Gastroesophageal sphincter (tissue), 4 donors: ENCODE data around the gene GRHPR. TPM values are rescaled to one million over a fixed set of nuclear protein-coding genes. Genes with fewer than 3 reads are reported as not detected.

ENCODE experiments used
- ATAC-seq: fragments of 150-250 bp; one replicate; pipeline ENCODE4 v1.9.1; 2016; ENCODE audit warnings: mild to moderate bottlenecking, moderate library complexity
- H3K27ac ChIP-seq, 4 donors: fragments of 200-600 bp; sonication (generic) in 3 of 4; 1 replicate in 3 of 4; 2 replicates in 1 of 4; pipeline ENCODE4 v1.5.1; 2016 to 2019
- H3K27me3 ChIP-seq: fragments of 200-600 bp; sonication (generic); one replicate; pipeline ENCODE4 v1.5.1; 2019
- H3K36me3 ChIP-seq, 2 donors: fragments of 200-600 bp; sonication (generic); one replicate each; pipeline ENCODE4 v1.5.1; 2019; ENCODE audit warnings: control low read depth in 1 of 2
- H3K4me1 ChIP-seq, 3 donors: fragments of 200-600 bp; sonication (generic); 1 replicate in 2 of 3; 2 replicates in 1 of 3; pipeline ENCODE4 v1.5.1; 2016 to 2019; ENCODE audit warnings: control low read depth in 2 of 3
- H3K4me3 ChIP-seq, 2 donors: fragments of 200-600 bp; sonication (generic); one replicate each; pipeline ENCODE4 v1.5.1; 2019; ENCODE audit warnings: mild to moderate bottlenecking in 1 of 2, moderate library complexity in 1 of 2
- H3K9me3 ChIP-seq, 3 donors: fragments of 200-600 bp; sonication (generic); one replicate each; pipeline ENCODE4 v1.5.1; 2017 to 2019; ENCODE audit warnings: control low read depth in 2 of 3
- EP300 ChIP-seq: sonication (generic); formaldehyde crosslinking; IDR thresholded peaks from one replicate; pipeline ENCODE4 v1.6.1; 2017; ENCODE audit warnings: antibody characterized with exemption, mild to moderate bottlenecking
- POLR2A ChIP-seq, 2 donors: fragments of 450-650 bp; IDR thresholded peaks; one replicate each; pipeline ENCODE4 v1.6.1; 2017; ENCODE audit warnings: antibody characterized with exemption in 2 of 2, mild to moderate bottlenecking in 2 of 2, moderate library complexity in 1 of 2
- POLR2AphosphoS5 ChIP-seq: sonication (generic); formaldehyde crosslinking; IDR thresholded peaks from one replicate; pipeline ENCODE4 v1.6.1; 2017; ENCODE audit warnings: antibody characterized with exemption
- WGBS, 2 donors: methylation state at CpG; one replicate each; pipeline ENCODE4 v1.1.5; 2018; ENCODE audit warnings: low coverage in 1 of 2; 5-methylcytosine and 5-hydroxymethylcytosine counted together
- total RNA-seq, 4 donors: library from RNA; depleted of rRNA; stranded (reverse); fragments of >200 nt; gene quantifications; one replicate each; pipeline ENCODE4 v1.1.0, GENCODE V29; 2016
- TF ChIP-seq, protein P1 (sequence below), 4 experiments: fragments of 200-600 bp in 2 of 4; fragments of 450-650 bp in 2 of 4; sonication (generic) in 1 of 4; IDR thresholded peaks; one replicate each; pipeline ENCODE4 v1.5.1; 2017 to 2019; ENCODE audit warnings: antibody characterized with exemption in 4 of 4, mild to moderate bottlenecking in 2 of 4, moderate library complexity in 2 of 4

The GRHPR gene
- total RNA-seq, 4 donors from 2014 or later, result 119 to 144 (median 134) TPM

DNA sequence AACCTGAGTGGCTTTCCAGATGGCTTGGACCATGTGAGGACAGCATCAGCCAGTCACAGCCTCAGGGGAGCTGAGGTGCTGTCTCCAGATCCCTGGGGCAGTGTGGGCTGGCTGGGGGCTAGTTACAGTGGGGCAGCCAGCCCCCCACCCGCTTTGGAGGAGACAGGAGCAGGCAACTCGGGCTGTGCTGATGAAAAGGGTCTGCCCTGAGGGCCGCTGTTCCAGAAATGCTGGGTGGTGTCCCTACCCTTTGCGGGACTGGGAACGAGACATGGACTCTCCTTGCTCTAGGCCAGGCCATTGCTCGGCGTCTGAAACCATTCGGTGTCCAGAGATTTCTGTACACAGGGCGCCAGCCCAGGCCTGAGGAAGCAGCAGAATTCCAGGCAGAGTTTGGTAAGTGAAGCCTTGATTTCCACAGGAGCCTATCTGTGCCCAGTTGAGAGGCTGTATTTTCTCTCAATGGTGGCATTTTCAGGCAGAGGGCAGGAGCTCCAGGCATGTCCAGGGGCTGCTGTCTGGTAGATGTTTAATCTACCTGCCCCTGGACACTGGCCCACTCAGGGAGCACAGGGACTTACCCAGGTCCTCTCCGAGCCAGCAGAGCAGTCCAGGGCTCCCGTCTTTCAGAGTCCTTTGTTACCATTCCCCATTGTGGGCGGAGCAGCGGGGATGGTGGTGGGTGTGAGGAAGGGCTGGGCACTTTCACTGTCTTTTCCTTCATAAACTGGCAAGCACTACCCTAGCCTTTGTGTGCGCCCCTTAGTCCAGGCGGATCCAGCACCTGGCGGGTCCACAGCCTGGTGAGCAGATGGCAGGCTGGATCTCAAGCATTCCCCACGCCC lies 7.2 kb downstream of the GRHPR start:
- ATAC-seq, result no peak
- 60 to 88% methylated on average over 1 to 4 of the region's 17 CpGs for WGBS, 2 donors

DNA sequence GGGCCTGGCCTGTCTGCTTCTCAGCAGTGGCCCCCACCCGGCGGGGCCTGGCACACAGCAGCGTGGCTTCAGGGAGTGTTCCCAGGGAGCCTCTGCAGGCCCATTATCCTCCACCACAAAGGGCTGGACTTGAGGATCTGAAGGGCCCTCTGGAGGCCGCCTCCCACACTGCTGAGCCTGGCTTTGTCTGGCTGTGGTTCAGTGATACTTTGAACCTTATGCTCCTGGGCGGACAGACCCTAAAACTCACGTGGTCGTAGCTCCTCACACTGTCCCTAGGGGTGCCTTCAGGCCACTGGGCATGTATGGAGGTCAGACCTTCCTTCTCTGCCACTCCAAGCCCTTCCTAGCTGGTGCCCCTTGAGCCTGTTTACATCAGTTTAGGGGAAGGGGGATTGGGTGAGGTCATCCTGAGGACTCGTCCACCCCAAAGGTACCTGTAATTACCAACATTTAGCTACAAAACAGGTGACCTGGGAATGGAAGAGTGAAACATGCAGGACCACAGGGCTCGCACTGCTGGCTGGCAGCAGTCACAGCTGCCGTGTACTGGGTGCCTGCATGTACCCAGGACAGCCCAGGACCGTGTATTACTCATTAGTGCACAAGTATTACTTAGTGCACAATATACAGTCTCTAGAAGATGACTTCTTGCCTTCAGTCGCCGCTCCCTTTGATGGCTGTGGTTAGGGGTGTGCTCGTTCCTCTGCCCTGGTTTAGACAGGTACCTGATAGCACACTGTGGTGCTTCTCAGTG lies 8.5 kb downstream of the GRHPR start:
- Histone ChIP-seq H3K27ac (no peak overlapping the region), H3K27me3 (no peaks in the 10 kb centered on the region), H3K36me3 (peaks cover 0 to 90% of the 10 kb centered on the region in 2 donors), H3K9me3 (no peaks in the 10 kb centered on the region), H3K4me1 (peaks cover 0 to 24% (median 0%) of the 10 kb centered on the region in 3 donors), H3K4me3 (no peak overlapping the region)
- ATAC-seq, result no peak
- WGBS, 2 donors, result 73 to 89% methylated on average over 5 to 6 of the region's 14 CpGs
- TF ChIP-seq POLR2AphosphoS5, result no peak
- TF ChIP-seq EP300, result no peak
- no peak for TF ChIP-seq POLR2A (IDR thresholded peaks at IDR 0.05)
- TF ChIP-seq, protein P1, sequence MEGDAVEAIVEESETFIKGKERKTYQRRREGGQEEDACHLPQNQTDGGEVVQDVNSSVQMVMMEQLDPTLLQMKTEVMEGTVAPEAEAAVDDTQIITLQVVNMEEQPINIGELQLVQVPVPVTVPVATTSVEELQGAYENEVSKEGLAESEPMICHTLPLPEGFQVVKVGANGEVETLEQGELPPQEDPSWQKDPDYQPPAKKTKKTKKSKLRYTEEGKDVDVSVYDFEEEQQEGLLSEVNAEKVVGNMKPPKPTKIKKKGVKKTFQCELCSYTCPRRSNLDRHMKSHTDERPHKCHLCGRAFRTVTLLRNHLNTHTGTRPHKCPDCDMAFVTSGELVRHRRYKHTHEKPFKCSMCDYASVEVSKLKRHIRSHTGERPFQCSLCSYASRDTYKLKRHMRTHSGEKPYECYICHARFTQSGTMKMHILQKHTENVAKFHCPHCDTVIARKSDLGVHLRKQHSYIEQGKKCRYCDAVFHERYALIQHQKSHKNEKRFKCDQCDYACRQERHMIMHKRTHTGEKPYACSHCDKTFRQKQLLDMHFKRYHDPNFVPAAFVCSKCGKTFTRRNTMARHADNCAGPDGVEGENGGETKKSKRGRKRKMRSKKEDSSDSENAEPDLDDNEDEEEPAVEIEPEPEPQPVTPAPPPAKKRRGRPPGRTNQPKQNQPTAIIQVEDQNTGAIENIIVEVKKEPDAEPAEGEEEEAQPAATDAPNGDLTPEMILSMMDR (IDR thresholded peaks at IDR 0.05), result no peak

More for the DNA sequence above, 7.2 kb downstream of the GRHPR start:
- H3K4me1 ChIP-seq, result peaks cover 0 to 34% (median 8%) of the 10 kb centered on the region in 3 donors
- H3K27me3 ChIP-seq, result no peaks in the 10 kb centered on the region
- TF ChIP-seq EP300 (no peak), POLR2A (IDR thresholded peaks at IDR 0.05) (no peak), POLR2AphosphoS5 (no peak)
- TF ChIP-seq, protein P1 (IDR thresholded peaks at IDR 0.05), result no peak
- H3K9me3 ChIP-seq, result no peaks in the 10 kb centered on the region
- H3K4me3 ChIP-seq, result no peak overlapping the region
- no peak overlapping the region for H3K27ac ChIP-seq
- H3K36me3 ChIP-seq, result peaks cover 0 to 88% of the 10 kb centered on the region in 2 donors

DNA sequence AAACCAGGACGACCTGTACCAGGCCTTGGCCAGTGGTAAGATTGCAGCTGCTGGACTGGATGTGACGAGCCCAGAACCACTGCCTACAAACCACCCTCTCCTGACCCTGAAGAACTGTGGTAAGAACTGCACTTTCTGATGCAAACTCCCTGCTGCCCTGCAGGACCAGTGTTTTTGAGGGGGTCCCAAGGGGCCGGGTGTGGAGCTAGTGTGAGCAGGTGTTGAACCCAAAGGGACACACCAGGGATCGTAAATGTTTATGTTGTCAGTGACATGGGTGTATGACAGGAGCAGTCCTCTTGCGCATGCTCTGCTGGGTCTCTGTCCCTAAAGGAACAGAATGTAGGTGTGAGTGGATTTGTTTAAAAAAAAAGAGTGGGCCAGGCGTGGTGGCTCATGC lies 9.5 kb downstream of the GRHPR start:
- no peak overlapping the region for H3K4me3 ChIP-seq
- H3K9me3 ChIP-seq, result no peaks in the 10 kb centered on the region
- peaks cover 0 to 24% (median 0%) of the 10 kb centered on the region in 3 donors for H3K4me1 ChIP-seq
- peaks cover 0 to 90% of the 10 kb centered on the region in 2 donors for H3K36me3 ChIP-seq
- no peaks in the 10 kb centered on the region for H3K27me3 ChIP-seq
- TF ChIP-seq EP300, result no peak
- TF ChIP-seq POLR2AphosphoS5, result no peak
- ATAC-seq, result no peak
- H3K27ac ChIP-seq, result peak overlapping the region in 1 of 4 donors; percentile 43
- WGBS, 2 donors, result 71% methylated on average over 1 of the region's 6 CpGs; no CpG with 5 or more reads in 1 of the 2 donors

DNA sequence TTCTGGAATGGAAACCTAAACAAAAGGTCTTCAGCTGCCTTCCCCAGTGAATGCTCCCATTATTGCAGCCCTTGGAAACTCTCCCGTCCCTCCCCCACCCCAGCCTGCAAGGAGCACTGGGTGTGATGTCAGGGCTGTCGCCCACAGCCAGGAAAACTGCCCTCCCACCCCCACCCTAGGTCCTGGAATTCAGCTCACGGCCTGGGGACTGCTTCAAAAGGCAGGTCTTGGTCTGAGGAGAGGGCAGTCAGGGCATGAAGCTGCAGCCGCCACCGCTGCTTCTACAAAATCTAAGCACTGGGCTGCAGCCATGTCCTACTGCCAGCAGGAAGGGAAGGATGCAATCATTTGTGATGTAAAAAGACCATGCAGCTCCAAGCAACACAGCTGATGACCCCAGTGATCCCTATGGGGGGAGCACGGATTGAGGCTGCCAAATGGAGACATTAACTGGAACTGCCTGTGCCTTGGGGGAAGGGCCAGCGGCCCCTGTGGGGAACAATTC lies 11.4 kb downstream of the GRHPR start:
- peaks cover 0 to 25% (median 0%) of the 10 kb centered on the region in 3 donors for H3K4me1 ChIP-seq
- H3K27me3 ChIP-seq, result no peaks in the 10 kb centered on the region
- no peaks in the 10 kb centered on the region for H3K9me3 ChIP-seq
- WGBS, 2 donors, result no CpG with 5 or more reads among the region's 7 CpGs
- TF ChIP-seq EP300 (no peak), POLR2A (IDR thresholded peaks at IDR 0.05) (no peak), POLR2AphosphoS5 (no peak)
- TF ChIP-seq, protein P1 (IDR thresholded peaks at IDR 0.05), result no peak
- peaks cover 0 to 90% of the 10 kb centered on the region in 2 donors for H3K36me3 ChIP-seq
- H3K4me3 ChIP-seq, result no peak overlapping the region
- peak overlapping the region in 2 of 4 donors; percentile 31 to 43 for H3K27ac ChIP-seq
- no peak for ATAC-seq

DNA sequence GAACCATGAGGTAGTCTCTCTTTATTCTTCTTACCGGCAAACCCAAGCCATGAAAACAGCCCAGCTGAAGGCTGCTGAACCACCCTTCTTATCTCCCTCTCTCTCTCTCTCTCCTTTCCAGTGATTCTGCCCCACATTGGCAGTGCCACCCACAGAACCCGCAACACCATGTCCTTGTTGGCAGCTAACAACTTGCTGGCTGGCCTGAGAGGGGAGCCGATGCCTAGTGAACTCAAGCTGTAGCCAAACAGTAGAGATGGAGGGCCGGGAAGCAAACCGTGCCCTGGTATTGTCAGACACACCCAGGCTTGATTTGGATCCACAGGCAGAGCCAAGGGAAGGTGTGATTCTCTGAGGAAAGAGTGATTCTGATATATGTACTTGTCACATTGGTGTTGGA lies 14.0 kb downstream of the GRHPR start:
- no peak for ATAC-seq
- WGBS, 2 donors, result 63 to 93% methylated on average over 2 to 3 of the region's 5 CpGs
- no peak overlapping the region for H3K27ac ChIP-seq

More for the DNA sequence above, 14.0 kb downstream of the GRHPR start:
- no peak overlapping the region for H3K4me3 ChIP-seq
- peaks cover 0 to 37% (median 0%) of the 10 kb centered on the region in 3 donors for H3K4me1 ChIP-seq
- no peak for TF ChIP-seq EP300
- TF ChIP-seq, protein P1 (IDR thresholded peaks at IDR 0.05), result no peak
- no peak for TF ChIP-seq POLR2AphosphoS5
- no peak for TF ChIP-seq POLR2A (IDR thresholded peaks at IDR 0.05)
- no peaks in the 10 kb centered on the region for H3K9me3 ChIP-seq
- H3K27me3 ChIP-seq, result no peaks in the 10 kb centered on the region
- H3K36me3 ChIP-seq, result peaks cover 0 to 92% of the 10 kb centered on the region in 2 donors
